GM12878 (cell line): Measurements from ENCODE around the gene ADAMTS6. TPM values are rescaled to one million over a fixed set of nuclear protein-coding genes. Genes with fewer than 3 reads are reported as not detected.
A peak's percentile ranks its signal among the peaks of the same experiment; 100 is the strongest.

Experiments used
- MXI1 ChIP-seq: fragments of 150-350 bp; IDR thresholded peaks from 2 replicates; pipeline ENCODE4 v1.6.1; 2011; ENCODE audit warnings: low read depth, mild to moderate bottlenecking, inconsistent platforms, low read length, improper control_type of control experiment
- NBN ChIP-seq: fragments of 450-650 bp; IDR thresholded peaks from 2 replicates; pipeline ENCODE4 v1.6.1; 2016
- RAD51 ChIP-seq: fragments of 450-650 bp; IDR thresholded peaks from 2 replicates; pipeline ENCODE4 v1.6.1; 2016; ENCODE audit warnings: moderate library complexity, mild to moderate bottlenecking, inconsistent platforms
- polyA plus RNA-seq, 11 experiments: library from polyadenylated mRNA; depleted of rRNA in 4 of 11; unstranded in 6 of 11; stranded (reverse) in 5 of 11; fragments of >200 nt; fragmentation: Nextera tagmentation in 4 of 11; fragmentation: Illumina TruSeq in 1 of 11; extraction: Ambion mirVana in 4 of 11; extraction: Trizol in 1 of 11; gene quantifications; 1 replicate in 1 of 11; 2 replicates in 10 of 11; pipeline versions ENCODE4 v1.2.1 to v1.2.3, GENCODE V29; 2011 to 2016; ENCODE audit warnings: inconsistent platforms in 2 of 11, missing spikeins in 2 of 11, low read depth in 1 of 11
- total RNA-seq, 4 experiments: library from RNA; depleted of rRNA in 3 of 4; stranded (reverse); fragments of >200 nt in 3 of 4; fragmentation: Illumina TruSeq in 1 of 4; extraction: Trizol in 1 of 4; gene quantifications; 2 replicates each; pipeline versions ENCODE4 v1.2.1 to v1.2.3, GENCODE V29; 2013 to 2021
- TF ChIP-seq, protein P1 (sequence below): fragments of 450-650 bp; IDR thresholded peaks from 2 replicates; pipeline ENCODE4 v1.6.1; 2016; ENCODE audit warnings: mild to moderate bottlenecking
- TF ChIP-seq, protein P2 (sequence below): fragments of 450-650 bp; IDR thresholded peaks from 2 replicates; pipeline ENCODE4 v1.6.1; 2017; ENCODE audit warnings: mild to moderate bottlenecking, moderate library complexity
- TF ChIP-seq, protein P3 (sequence below): IDR thresholded peaks from 2 replicates; pipeline ENCODE4 v1.6.1; 2012; ENCODE audit warnings: improper control_type of control experiment, low read depth, low read length; ENCODE audit not compliant: insufficient replicate concordance
- TF ChIP-seq, protein P4 (sequence below): IDR thresholded peaks from 2 replicates; pipeline ENCODE4 v1.6.1; 2012; ENCODE audit warnings: mild to moderate bottlenecking, low read depth, low read length
- TF ChIP-seq, protein P5 (sequence below): fragments of 450-650 bp; IDR thresholded peaks from 2 replicates; pipeline ENCODE4 v1.6.1; 2018; ENCODE audit warnings: borderline replicate concordance, mild to moderate bottlenecking; ENCODE audit not compliant: partially characterized antibody
- TF ChIP-seq, protein P6 (sequence below): fragments of 150-350 bp; IDR thresholded peaks from 2 replicates; pipeline ENCODE4 v1.6.1; 2014; ENCODE audit warnings: mild to moderate bottlenecking, low read depth, low read length

Gene ADAMTS6
- total and polyA plus RNA-seq, 10 of the 15 experiments (the other 5 are each of a cell fraction or from before 2014, with no cell fraction given): 1.1 to 12.3 (median 6.5) TPM

DNA sequence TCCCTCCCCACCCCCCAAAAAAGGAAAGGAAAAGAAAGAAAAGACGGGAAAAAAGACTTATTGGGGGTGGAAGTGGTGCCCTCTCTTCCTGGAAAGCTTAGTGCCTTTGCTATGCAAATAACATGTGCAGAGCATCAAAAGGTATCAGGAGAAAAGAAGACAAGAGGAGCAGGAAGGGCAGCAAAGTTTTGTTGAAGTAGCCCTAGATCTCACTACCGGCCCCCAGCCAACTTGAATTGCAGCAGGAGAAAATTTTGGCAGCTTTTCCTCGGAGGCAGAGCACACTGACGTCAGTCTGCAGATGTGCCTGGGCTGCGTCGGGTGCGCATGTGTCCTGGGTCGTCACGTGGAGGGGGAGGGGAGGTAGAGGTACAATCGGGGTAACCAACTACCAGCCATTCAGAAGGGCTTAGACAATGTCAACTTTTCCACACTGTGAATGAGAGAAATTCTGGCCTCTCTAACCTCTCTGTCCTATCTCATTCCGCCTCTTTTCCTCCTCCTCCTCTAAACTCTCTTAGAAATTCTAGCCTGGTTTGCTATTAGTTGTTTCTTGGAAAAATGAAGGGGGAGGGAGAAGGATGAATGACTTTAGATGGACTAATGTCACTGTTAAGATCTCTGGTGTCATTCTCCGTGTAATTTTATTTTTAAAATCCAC is at the start of gene ADAMTS6 (continued):
- TF ChIP-seq, protein P1, sequence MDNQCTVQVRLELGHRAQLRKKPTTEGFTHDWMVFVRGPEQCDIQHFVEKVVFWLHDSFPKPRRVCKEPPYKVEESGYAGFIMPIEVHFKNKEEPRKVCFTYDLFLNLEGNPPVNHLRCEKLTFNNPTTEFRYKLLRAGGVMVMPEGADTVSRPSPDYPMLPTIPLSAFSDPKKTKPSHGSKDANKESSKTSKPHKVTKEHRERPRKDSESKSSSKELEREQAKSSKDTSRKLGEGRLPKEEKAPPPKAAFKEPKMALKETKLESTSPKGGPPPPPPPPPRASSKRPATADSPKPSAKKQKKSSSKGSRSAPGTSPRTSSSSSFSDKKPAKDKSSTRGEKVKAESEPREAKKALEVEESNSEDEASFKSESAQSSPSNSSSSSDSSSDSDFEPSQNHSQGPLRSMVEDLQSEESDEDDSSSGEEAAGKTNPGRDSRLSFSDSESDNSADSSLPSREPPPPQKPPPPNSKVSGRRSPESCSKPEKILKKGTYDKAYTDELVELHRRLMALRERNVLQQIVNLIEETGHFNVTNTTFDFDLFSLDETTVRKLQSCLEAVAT: peak; percentile 40; the same call in 1 of the 2 replicates
- peak; percentile 52; the same call in 1 of the 2 replicates for TF ChIP-seq NBN
- peak; percentile 79 for TF ChIP-seq MXI1
- TF ChIP-seq, protein P2, sequence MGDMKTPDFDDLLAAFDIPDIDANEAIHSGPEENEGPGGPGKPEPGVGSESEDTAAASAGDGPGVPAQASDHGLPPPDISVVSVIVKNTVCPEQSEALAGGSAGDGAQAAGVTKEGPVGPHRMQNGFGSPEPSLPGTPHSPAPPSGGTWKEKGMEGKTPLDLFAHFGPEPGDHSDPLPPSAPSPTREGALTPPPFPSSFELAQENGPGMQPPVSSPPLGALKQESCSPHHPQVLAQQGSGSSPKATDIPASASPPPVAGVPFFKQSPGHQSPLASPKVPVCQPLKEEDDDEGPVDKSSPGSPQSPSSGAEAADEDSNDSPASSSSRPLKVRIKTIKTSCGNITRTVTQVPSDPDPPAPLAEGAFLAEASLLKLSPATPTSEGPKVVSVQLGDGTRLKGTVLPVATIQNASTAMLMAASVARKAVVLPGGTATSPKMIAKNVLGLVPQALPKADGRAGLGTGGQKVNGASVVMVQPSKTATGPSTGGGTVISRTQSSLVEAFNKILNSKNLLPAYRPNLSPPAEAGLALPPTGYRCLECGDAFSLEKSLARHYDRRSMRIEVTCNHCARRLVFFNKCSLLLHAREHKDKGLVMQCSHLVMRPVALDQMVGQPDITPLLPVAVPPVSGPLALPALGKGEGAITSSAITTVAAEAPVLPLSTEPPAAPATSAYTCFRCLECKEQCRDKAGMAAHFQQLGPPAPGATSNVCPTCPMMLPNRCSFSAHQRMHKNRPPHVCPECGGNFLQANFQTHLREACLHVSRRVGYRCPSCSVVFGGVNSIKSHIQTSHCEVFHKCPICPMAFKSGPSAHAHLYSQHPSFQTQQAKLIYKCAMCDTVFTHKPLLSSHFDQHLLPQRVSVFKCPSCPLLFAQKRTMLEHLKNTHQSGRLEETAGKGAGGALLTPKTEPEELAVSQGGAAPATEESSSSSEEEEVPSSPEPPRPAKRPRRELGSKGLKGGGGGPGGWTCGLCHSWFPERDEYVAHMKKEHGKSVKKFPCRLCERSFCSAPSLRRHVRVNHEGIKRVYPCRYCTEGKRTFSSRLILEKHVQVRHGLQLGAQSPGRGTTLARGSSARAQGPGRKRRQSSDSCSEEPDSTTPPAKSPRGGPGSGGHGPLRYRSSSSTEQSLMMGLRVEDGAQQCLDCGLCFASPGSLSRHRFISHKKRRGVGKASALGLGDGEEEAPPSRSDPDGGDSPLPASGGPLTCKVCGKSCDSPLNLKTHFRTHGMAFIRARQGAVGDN: peak; percentile 65
- TF ChIP-seq, protein P3, sequence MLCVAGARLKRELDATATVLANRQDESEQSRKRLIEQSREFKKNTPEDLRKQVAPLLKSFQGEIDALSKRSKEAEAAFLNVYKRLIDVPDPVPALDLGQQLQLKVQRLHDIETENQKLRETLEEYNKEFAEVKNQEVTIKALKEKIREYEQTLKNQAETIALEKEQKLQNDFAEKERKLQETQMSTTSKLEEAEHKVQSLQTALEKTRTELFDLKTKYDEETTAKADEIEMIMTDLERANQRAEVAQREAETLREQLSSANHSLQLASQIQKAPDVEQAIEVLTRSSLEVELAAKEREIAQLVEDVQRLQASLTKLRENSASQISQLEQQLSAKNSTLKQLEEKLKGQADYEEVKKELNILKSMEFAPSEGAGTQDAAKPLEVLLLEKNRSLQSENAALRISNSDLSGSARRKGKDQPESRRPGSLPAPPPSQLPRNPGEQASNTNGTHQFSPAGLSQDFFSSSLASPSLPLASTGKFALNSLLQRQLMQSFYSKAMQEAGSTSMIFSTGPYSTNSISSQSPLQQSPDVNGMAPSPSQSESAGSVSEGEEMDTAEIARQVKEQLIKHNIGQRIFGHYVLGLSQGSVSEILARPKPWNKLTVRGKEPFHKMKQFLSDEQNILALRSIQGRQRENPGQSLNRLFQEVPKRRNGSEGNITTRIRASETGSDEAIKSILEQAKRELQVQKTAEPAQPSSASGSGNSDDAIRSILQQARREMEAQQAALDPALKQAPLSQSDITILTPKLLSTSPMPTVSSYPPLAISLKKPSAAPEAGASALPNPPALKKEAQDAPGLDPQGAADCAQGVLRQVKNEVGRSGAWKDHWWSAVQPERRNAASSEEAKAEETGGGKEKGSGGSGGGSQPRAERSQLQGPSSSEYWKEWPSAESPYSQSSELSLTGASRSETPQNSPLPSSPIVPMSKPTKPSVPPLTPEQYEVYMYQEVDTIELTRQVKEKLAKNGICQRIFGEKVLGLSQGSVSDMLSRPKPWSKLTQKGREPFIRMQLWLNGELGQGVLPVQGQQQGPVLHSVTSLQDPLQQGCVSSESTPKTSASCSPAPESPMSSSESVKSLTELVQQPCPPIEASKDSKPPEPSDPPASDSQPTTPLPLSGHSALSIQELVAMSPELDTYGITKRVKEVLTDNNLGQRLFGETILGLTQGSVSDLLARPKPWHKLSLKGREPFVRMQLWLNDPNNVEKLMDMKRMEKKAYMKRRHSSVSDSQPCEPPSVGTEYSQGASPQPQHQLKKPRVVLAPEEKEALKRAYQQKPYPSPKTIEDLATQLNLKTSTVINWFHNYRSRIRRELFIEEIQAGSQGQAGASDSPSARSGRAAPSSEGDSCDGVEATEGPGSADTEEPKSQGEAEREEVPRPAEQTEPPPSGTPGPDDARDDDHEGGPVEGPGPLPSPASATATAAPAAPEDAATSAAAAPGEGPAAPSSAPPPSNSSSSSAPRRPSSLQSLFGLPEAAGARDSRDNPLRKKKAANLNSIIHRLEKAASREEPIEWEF: no peak
- TF ChIP-seq, protein P4, sequence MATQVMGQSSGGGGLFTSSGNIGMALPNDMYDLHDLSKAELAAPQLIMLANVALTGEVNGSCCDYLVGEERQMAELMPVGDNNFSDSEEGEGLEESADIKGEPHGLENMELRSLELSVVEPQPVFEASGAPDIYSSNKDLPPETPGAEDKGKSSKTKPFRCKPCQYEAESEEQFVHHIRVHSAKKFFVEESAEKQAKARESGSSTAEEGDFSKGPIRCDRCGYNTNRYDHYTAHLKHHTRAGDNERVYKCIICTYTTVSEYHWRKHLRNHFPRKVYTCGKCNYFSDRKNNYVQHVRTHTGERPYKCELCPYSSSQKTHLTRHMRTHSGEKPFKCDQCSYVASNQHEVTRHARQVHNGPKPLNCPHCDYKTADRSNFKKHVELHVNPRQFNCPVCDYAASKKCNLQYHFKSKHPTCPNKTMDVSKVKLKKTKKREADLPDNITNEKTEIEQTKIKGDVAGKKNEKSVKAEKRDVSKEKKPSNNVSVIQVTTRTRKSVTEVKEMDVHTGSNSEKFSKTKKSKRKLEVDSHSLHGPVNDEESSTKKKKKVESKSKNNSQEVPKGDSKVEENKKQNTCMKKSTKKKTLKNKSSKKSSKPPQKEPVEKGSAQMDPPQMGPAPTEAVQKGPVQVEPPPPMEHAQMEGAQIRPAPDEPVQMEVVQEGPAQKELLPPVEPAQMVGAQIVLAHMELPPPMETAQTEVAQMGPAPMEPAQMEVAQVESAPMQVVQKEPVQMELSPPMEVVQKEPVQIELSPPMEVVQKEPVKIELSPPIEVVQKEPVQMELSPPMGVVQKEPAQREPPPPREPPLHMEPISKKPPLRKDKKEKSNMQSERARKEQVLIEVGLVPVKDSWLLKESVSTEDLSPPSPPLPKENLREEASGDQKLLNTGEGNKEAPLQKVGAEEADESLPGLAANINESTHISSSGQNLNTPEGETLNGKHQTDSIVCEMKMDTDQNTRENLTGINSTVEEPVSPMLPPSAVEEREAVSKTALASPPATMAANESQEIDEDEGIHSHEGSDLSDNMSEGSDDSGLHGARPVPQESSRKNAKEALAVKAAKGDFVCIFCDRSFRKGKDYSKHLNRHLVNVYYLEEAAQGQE: no peak
- TF ChIP-seq, protein P5, sequence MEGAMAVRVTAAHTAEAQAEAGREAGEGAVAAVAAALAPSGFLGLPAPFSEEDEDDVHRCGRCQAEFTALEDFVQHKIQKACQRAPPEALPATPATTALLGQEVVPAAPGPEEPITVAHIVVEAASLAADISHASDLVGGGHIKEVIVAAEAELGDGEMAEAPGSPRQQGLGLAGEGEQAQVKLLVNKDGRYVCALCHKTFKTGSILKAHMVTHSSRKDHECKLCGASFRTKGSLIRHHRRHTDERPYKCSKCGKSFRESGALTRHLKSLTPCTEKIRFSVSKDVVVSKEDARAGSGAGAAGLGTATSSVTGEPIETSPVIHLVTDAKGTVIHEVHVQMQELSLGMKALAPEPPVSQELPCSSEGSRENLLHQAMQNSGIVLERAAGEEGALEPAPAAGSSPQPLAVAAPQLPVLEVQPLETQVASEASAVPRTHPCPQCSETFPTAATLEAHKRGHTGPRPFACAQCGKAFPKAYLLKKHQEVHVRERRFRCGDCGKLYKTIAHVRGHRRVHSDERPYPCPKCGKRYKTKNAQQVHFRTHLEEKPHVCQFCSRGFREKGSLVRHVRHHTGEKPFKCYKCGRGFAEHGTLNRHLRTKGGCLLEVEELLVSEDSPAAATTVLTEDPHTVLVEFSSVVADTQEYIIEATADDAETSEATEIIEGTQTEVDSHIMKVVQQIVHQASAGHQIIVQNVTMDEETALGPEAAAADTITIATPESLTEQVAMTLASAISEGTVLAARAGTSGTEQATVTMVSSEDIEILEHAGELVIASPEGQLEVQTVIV: peak; percentile 14
- TF ChIP-seq RAD51: peak; percentile 93
- TF ChIP-seq, protein P6, sequence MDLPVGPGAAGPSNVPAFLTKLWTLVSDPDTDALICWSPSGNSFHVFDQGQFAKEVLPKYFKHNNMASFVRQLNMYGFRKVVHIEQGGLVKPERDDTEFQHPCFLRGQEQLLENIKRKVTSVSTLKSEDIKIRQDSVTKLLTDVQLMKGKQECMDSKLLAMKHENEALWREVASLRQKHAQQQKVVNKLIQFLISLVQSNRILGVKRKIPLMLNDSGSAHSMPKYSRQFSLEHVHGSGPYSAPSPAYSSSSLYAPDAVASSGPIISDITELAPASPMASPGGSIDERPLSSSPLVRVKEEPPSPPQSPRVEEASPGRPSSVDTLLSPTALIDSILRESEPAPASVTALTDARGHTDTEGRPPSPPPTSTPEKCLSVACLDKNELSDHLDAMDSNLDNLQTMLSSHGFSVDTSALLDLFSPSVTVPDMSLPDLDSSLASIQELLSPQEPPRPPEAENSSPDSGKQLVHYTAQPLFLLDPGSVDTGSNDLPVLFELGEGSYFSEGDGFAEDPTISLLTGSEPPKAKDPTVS: no peak
